ENCODE results near the gene ZNF263.

GRCh38 chr16:3249451-3249850 lies 33.8 kb upstream of the ZNF263 start:
- TF ChIP-seq CTCF (conservative IDR thresholded peaks at IDR 0.05; ENCODE audit: low read depth, low read length) (no peak), EZH2 (IDR thresholded peaks at IDR 0.05; ENCODE audit: borderline replicate concordance, low read depth, low read length, poor library complexity, severe bottlenecking) (no peak)
